Sigmoid colon (tissue), 4 donors: ENCODE results near the gene ITGB1.

ENCODE experiments used
- CTCF ChIP-seq, 4 experiments: fragments of 450-650 bp in 3 of 4; fragments of 200-600 bp in 1 of 4; IDR thresholded peaks; one replicate each; pipeline ENCODE4 v1.5.1; 2016 to 2019; ENCODE audit warnings: antibody characterized with exemption in 4 of 4, mild to moderate bottlenecking in 3 of 4, moderate library complexity in 2 of 4
- EP300 ChIP-seq, 4 donors: sonication (generic); formaldehyde crosslinking; IDR thresholded peaks; one replicate each; pipeline ENCODE4 v1.6.1; 2017; ENCODE audit warnings: antibody characterized with exemption in 4 of 4
- POLR2A ChIP-seq, 2 donors: fragments of 450-650 bp; IDR thresholded peaks; one replicate each; pipeline ENCODE4 v1.6.1; 2016; ENCODE audit warnings: antibody characterized with exemption in 2 of 2, mild to moderate bottlenecking in 2 of 2, moderate library complexity in 2 of 2

GRCh38 chr10:32962521-32962920 lies 4.5 kb upstream of the ITGB1 start:
- TF ChIP-seq EP300 (IDR thresholded peaks at IDR 0.05), result no peak
- TF ChIP-seq POLR2A (IDR thresholded peaks at IDR 0.05), result no peak
- no peak for TF ChIP-seq CTCF (IDR thresholded peaks at IDR 0.05)
